Psoas muscle (tissue), 8 donors: ENCODE measurements around the gene MINDY4. TPM values are rescaled to one million over a fixed set of nuclear protein-coding genes. Genes with fewer than 3 reads are reported as not detected.

ENCODE experiments used
- ATAC-seq, 4 donors: fragments of 200-7000 bp; cut with Tn5 transposase; one replicate each; pipeline ENCODE4 v1.9.1; 2020; ENCODE audit warnings: moderate library complexity in 3 of 4, mild to moderate bottlenecking in 2 of 4
- DNase-seq, 2 donors: peaks; one replicate each; pipeline ENCODE4 v3.0.0-alpha.2; 2020
- H3K27ac ChIP-seq: fragments of 200-600 bp; one replicate; pipeline ENCODE4 v1.8.0; 2022
- H3K27me3 ChIP-seq, 3 donors: fragments of 200-600 bp in 1 of 3; one replicate each; pipeline versions ENCODE4 v1.6.1 to v1.8.0; 2013 to 2022; ENCODE audit warnings: low read length in 2 of 3, mild to moderate bottlenecking in 2 of 3, moderate library complexity in 1 of 3; ENCODE audit not compliant: insufficient read depth in 3 of 3
- H3K36me3 ChIP-seq, 2 donors: fragments of 200-600 bp in 1 of 2; one replicate each; pipeline versions ENCODE4 v1.6.1 to v1.8.0; 2013 to 2022; ENCODE audit warnings: low read depth in 1 of 2, mild to moderate bottlenecking in 1 of 2, moderate library complexity in 1 of 2; ENCODE audit not compliant: insufficient read depth in 1 of 2
- H3K4me1 ChIP-seq: fragments of 200-600 bp; one replicate; pipeline ENCODE4 v1.8.0; 2022
- H3K4me3 ChIP-seq: fragments of 200-600 bp; one replicate; pipeline ENCODE4 v1.8.0; 2022; ENCODE audit warnings: mild to moderate bottlenecking
- H3K9me3 ChIP-seq: fragments of 200-600 bp; one replicate; pipeline ENCODE4 v1.8.0; 2022
- WGBS, 3 donors: extraction: QIAGEN DNeasy Blood & Tissue Kit; methylation state at CpG; one replicate each; pipeline versions ENCODE4 v1.1.6 to v1.1.7; 2013; 5-methylcytosine and 5-hydroxymethylcytosine counted together
- intact Hi-C, 2 donors: fragments of 100-400 bp; cut with DNase I; formaldehyde crosslinking; loops; one replicate each; pipeline versions ENCODE4 v1.11.0 to v1.14.2; 2022
- polyA plus RNA-seq, 3 donors: library from polyadenylated mRNA; stranded (reverse); fragments of 200-250 nt; gene quantifications; one replicate each; pipeline ENCODE4 v1.2.3, GENCODE V29; 2013
- total RNA-seq, 4 donors: library from RNA; stranded (reverse); fragmentation: NEBNext Ultra II Directional in 2 of 4; extraction: Animal tissue kit (Norgen Biotek cat#: 25700) in 2 of 4; gene quantifications; one replicate each; pipeline versions ENCODE4 v1.2.1 to v1.2.4, GENCODE V29; 2021 to 2023
- TF ChIP-seq, protein P1 (sequence below): fragments of 200-600 bp; IDR thresholded peaks from one replicate; pipeline ENCODE4 v1.8.0; 2022; ENCODE audit warnings: antibody characterized with exemption
- donor health status: healthy with polysubstance abuse.
- donor health status: DM: no; HTN: no; CAD: no; lungs with moderate emphysema.
- donor health status: Bipolar disorder and iron deficiency.
- donor health status: healthy.
- donor health status: DM: yes; HTN: yes; CAD: no.
- donor health status: DM: no; HTN: no; CAD: no.
- donor health status: DM: no; HTN: no; CAD: no.
- donor health status: DM: yes; HTN: yes; CAD: no.

MINDY4 gene
- total and polyA plus RNA-seq, 7 donors: 0.86 to 3.5 (median 1.5) TPM

DNA sequence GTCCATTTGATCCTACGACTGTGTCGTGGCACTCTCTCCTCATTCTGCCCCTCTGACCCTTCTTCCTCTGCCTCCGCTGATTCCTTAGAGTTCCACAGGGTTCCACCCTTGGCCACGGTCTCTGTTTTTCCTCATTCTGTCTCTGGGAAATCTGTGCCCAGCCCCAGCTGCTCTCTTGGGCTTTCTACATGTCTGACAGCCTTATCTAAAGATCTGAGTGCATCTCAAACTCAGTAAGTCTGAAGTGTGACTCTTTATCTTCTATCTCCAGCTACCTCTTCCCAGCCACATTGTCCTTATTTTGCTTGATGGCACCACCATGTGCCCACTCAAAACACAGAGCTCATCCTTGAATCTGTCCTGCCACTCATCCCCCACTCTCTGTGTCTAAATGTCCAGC lies 78.3 kb downstream of the MINDY4 start:
- intact Hi-C loops: no loop called here
- Histone ChIP-seq H3K36me3 (peaks cover 0 to 4% of the 10 kb centered on the region in 2 donors), H3K27ac (no peak overlapping the region), H3K4me3 (no peak overlapping the region), H3K9me3 (no peaks in the 10 kb centered on the region), H3K4me1 (no peaks in the 10 kb centered on the region), H3K27me3 (peaks cover 0 to 2% (median 0%) of the 10 kb centered on the region in 3 donors)
- TF ChIP-seq, protein P1, sequence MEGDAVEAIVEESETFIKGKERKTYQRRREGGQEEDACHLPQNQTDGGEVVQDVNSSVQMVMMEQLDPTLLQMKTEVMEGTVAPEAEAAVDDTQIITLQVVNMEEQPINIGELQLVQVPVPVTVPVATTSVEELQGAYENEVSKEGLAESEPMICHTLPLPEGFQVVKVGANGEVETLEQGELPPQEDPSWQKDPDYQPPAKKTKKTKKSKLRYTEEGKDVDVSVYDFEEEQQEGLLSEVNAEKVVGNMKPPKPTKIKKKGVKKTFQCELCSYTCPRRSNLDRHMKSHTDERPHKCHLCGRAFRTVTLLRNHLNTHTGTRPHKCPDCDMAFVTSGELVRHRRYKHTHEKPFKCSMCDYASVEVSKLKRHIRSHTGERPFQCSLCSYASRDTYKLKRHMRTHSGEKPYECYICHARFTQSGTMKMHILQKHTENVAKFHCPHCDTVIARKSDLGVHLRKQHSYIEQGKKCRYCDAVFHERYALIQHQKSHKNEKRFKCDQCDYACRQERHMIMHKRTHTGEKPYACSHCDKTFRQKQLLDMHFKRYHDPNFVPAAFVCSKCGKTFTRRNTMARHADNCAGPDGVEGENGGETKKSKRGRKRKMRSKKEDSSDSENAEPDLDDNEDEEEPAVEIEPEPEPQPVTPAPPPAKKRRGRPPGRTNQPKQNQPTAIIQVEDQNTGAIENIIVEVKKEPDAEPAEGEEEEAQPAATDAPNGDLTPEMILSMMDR: no peak
- 68 to 84% (median 72%) methylated on average over 4 of the region's 4 CpGs for WGBS, 3 donors
- ATAC-seq (no peak), DNase-seq (no peak)

DNA sequence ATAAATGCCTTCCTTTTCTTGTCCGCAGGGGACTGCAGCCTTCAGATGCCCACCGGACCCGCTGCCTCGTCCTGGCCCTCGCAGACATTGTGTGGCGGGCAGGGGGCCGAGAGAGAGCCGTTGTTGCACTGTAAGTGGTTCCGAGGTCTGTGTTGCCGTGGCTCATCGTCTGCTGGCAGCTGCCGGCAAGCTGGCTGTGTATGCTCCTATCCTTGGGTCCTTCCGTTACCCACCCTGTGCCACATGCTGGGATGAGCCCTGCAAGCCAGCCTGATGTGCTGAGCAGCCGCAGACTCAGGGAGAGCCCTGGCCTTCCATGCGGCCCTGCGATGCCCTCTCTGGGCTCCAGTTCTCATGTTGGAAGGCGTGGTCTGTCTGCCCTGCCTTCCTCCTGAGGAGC lies 79.2 kb downstream of the MINDY4 start:
- 95 to 96% (median 96%) methylated on average over 17 of the region's 17 CpGs for WGBS, 3 donors
- intact Hi-C loops: no loop called here
- H3K36me3 ChIP-seq: peaks cover 0 to 4% of the 10 kb centered on the region in 2 donors
- DNase-seq (no peak), ATAC-seq (no peak)
- peaks cover 0 to 2% (median 0%) of the 10 kb centered on the region in 3 donors for H3K27me3 ChIP-seq
- H3K4me1 ChIP-seq: no peaks in the 10 kb centered on the region
- no peak overlapping the region for H3K27ac ChIP-seq
- TF ChIP-seq, protein P1: no peak
- H3K9me3 ChIP-seq: no peaks in the 10 kb centered on the region
- H3K4me3 ChIP-seq: no peak overlapping the region

DNA sequence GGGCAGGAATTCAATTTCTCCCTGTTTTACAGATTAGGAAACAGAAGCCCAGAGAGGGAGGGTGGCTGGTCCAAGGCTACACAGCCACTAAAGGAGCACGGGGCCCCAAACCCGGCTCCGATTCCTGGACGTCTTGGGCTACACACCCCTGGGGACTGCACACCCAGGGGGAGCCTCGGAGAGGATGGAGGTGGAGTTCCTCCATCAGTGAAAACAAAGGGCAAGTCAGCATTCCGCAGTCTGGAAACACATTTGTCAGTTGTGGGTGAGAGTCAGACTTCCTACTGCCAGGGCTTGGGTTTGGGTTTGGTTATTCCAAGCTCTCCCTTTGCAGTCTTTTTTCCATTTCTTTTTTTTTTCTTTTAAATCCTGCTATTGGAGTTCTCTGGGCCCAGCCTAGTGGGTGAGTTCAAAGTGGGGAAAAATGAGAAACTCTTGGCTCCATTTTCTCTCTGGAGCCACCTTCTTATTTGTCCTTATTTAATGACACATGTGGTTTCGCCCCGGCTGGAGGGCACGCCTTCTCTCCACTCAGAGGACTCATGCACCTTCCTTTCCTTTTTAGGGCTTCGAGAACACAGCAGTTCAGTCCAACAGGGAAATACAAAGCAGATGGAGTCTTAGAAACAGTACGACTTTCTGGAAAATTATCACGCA lies 80.6 kb downstream of the MINDY4 start:
- 67 to 81% (median 77%) methylated on average over 12 of the region's 12 CpGs for WGBS, 3 donors
- no peaks in the 10 kb centered on the region for H3K4me1 ChIP-seq
- no peak for DNase-seq

DNA sequence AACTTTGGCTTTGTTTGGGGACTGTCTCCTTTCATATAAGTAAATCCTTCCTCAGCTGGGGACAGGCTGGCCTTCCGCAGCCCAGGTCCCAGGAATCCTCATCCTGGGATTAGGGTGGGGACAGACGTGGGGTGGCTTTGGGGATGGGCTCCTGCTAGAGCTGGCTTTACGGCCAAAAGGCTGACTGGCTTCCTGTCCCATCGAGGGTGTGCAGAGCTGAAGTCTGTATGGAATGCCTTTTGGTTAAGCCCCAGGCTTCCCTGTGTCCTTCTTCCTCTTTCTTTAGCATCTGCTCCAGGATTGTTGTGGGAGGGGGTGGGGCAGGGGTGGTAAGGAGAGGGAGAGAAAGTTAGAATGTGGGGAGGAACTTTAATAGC lies 81.1 kb downstream of the MINDY4 start:
- DNase-seq (no peak), ATAC-seq (no peak)
- Histone ChIP-seq H3K9me3 (no peaks in the 10 kb centered on the region), H3K36me3 (peaks cover 0 to 4% of the 10 kb centered on the region in 2 donors), H3K4me3 (no peak overlapping the region), H3K27me3 (peaks cover 0 to 2% (median 0%) of the 10 kb centered on the region in 3 donors), H3K4me1 (no peaks in the 10 kb centered on the region), H3K27ac (peak overlapping the region; percentile 3)
- TF ChIP-seq, protein P1: no peak
- 61 to 74% (median 69%) methylated on average over 4 of the region's 4 CpGs for WGBS, 3 donors
- intact Hi-C loops: no loop called here

More for the DNA sequence above, 80.6 kb downstream of the MINDY4 start:
- TF ChIP-seq, protein P1: no peak
- no peaks in the 10 kb centered on the region for H3K9me3 ChIP-seq
- H3K36me3 ChIP-seq: peaks cover 0 to 4% of the 10 kb centered on the region in 2 donors
- peak overlapping the region; percentile 3 for H3K27ac ChIP-seq
- ATAC-seq: no peak
- no peak overlapping the region for H3K4me3 ChIP-seq
- intact Hi-C loops: no loop called here
- peaks cover 0 to 2% (median 0%) of the 10 kb centered on the region in 3 donors for H3K27me3 ChIP-seq
